Smooth muscle cell (in vitro differentiated cells): ENCODE data around the gene OR2A42. TPM values are rescaled to one million over a fixed set of nuclear protein-coding genes. Genes with fewer than 3 reads are reported as not detected.
"Not testable (repeated sequence)": the region's sequence is repeated elsewhere in the genome, so short reads cannot be mapped to it uniquely, and the experiment has no call there.

Experiments used
- DNase-seq: peaks from one replicate; lab custom pipeline; 2025; ENCODE audit not compliant: unreplicated experiment; lab: John Stamatoyannopoulos, UW
- H2AFZ ChIP-seq: fragments of 200-600 bp; sonication (generic); 2 replicates; pipeline ENCODE4 v1.6.0; 2016; ENCODE audit warnings: antibody characterized with exemption, low read depth, mild to moderate bottlenecking
- H3F3A ChIP-seq: fragments of 200-600 bp; sonication (generic); 2 replicates; pipeline ENCODE4 v1.6.0; 2017; ENCODE audit warnings: antibody characterized with exemption, low read depth
- H3K27ac ChIP-seq: fragments of 200-600 bp; sonication (generic); 2 replicates; pipeline ENCODE4 v1.5.1; 2016; ENCODE audit warnings: low read depth, mild to moderate bottlenecking
- H3K27me3 ChIP-seq: fragments of 200-600 bp; sonication (generic); 2 replicates; pipeline ENCODE4 v1.6.1; 2016; ENCODE audit warnings: low read depth, mild to moderate bottlenecking
- H3K36me3 ChIP-seq: fragments of 200-600 bp; sonication (generic); 2 replicates; pipeline ENCODE4 v1.5.1; 2016; ENCODE audit warnings: low read depth
- H3K4me1 ChIP-seq: fragments of 200-600 bp; sonication (generic); 2 replicates; pipeline ENCODE4 v1.5.1; 2016; ENCODE audit warnings: low read depth
- H3K4me2 ChIP-seq: fragments of 200-600 bp; sonication (generic); 2 replicates; pipeline ENCODE4 v1.6.0; 2016; ENCODE audit warnings: mild to moderate bottlenecking
- H3K4me3 ChIP-seq: fragments of 200-600 bp; sonication (generic); 2 replicates; pipeline ENCODE4 v1.5.1; 2016; ENCODE audit warnings: mild to moderate bottlenecking
- H3K79me2 ChIP-seq: fragments of 200-600 bp; sonication (generic); 2 replicates; pipeline ENCODE4 v1.6.0; 2016; ENCODE audit warnings: low read depth, mild to moderate bottlenecking
- H3K9ac ChIP-seq: fragments of 200-600 bp; sonication (generic); 2 replicates; pipeline ENCODE4 v1.6.0; 2016; ENCODE audit warnings: low read depth
- H3K9me3 ChIP-seq: fragments of 200-600 bp; sonication (generic); replicated peaks from 2 replicates; pipeline ENCODE4 v1.5.1; 2016; ENCODE audit warnings: low read depth
- H4K20me1 ChIP-seq: fragments of 200-600 bp; sonication (generic); 2 replicates; pipeline ENCODE4 v1.6.0; 2016; ENCODE audit warnings: low read depth
- WGBS: methylation state at CpG from one replicate; pipeline ENCODE4 v1.1.7; 2016; ENCODE audit warnings: low lambda C conversion rate; 5-methylcytosine and 5-hydroxymethylcytosine counted together
- polyA plus RNA-seq: library from polyadenylated mRNA; unstranded; fragments of >200 nt; fragmentation: Nextera tagmentation; extraction: Ambion mirVana; gene quantifications from 2 replicates; pipeline ENCODE4 v1.2.1, GENCODE V29; 2016
- total RNA-seq: library from RNA; depleted of rRNA; stranded (reverse); fragments of >200 nt; gene quantifications from 2 replicates; pipeline ENCODE4 v1.2.3, GENCODE V29; 2014
- TF ChIP-seq, protein P1 (sequence below): fragments of 200-600 bp; sonication (generic); IDR thresholded peaks from 2 replicates; pipeline ENCODE4 v1.5.1; 2017; ENCODE audit warnings: borderline replicate concordance, mild to moderate bottlenecking, antibody characterized with exemption; ENCODE audit not compliant: insufficient read depth, poor library complexity, severe bottlenecking

The OR2A42 gene
- total and polyA plus RNA-seq, 2 experiments from 2014 or later, result 0.40 TPM; not detected in 1

DNA sequence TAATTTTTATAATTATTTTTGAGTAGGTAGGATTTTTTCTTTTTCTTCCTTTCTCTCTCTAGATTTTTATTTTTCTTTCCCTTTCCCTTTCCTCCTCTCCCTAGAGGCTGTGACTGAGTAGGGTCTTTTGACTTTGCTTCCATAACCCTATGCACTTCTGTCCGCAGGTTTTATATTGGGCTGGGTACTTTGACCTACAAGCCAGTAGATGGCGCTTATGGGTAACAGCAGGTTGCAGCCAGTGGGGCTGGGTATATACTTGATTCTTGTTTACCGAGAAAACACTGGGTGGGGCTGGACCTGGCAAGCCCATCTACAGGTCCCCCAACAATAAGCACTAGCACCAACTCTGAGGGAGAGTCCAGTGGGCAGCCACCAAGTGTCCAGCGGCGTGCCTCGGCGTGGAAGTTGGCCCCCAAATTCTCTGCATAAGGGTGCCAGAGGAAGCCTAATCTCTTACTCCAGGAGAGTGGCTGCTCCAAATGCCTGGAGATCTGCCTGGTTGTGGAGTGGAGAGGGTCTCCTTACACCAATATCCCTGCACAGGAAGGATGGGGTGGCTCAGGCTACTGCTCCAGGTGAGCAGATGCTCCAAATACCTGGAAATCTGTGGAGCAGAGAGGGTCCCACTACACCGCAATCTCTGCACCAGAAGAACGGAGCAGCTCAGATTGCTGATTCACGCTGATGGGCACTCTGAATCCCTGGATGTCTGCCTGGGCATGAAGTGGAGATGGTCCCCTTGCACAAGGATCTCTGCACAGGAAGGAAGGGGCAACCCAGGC lies 60.8 kb downstream of the OR2A42 start:
- not testable (repeated sequence) for H3K4me3 ChIP-seq, H2AFZ ChIP-seq, H3K4me1 ChIP-seq, H4K20me1 ChIP-seq, DNase-seq, H3K79me2 ChIP-seq, H3K27me3 ChIP-seq, H3K36me3 ChIP-seq, H3F3A ChIP-seq, H3K9ac ChIP-seq, H3K9me3 ChIP-seq, H3K27ac ChIP-seq, H3K4me2 ChIP-seq
- TF ChIP-seq, protein P1, sequence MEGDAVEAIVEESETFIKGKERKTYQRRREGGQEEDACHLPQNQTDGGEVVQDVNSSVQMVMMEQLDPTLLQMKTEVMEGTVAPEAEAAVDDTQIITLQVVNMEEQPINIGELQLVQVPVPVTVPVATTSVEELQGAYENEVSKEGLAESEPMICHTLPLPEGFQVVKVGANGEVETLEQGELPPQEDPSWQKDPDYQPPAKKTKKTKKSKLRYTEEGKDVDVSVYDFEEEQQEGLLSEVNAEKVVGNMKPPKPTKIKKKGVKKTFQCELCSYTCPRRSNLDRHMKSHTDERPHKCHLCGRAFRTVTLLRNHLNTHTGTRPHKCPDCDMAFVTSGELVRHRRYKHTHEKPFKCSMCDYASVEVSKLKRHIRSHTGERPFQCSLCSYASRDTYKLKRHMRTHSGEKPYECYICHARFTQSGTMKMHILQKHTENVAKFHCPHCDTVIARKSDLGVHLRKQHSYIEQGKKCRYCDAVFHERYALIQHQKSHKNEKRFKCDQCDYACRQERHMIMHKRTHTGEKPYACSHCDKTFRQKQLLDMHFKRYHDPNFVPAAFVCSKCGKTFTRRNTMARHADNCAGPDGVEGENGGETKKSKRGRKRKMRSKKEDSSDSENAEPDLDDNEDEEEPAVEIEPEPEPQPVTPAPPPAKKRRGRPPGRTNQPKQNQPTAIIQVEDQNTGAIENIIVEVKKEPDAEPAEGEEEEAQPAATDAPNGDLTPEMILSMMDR, result peak; percentile 53
- 53% methylated on average over 9 of the region's 10 CpGs for WGBS

Other genes starting within 250 kb of the OR2A42 start
- not detected in 2 replicates for gene OR6B1, start 239.3 kb downstream of the OR2A42 start, total RNA-seq
- not detected in 2 replicates for gene OR6B1, start 239.3 kb downstream of the OR2A42 start, polyA plus RNA-seq
- gene OR2A5, start 190.7 kb downstream of the OR2A42 start, total RNA-seq, result not detected in 2 replicates
- not detected in 2 replicates for gene OR2A5, start 190.7 kb downstream of the OR2A42 start, polyA plus RNA-seq
- gene OR2A25, start 169.8 kb downstream of the OR2A42 start, total RNA-seq, result not detected in 2 replicates
- gene OR2A25, start 169.8 kb downstream of the OR2A42 start, polyA plus RNA-seq, result not detected in 2 replicates
- gene OR2A12, start 153.3 kb downstream of the OR2A42 start, total RNA-seq, result not detected in 2 replicates
- gene OR2A12, start 153.3 kb downstream of the OR2A42 start, polyA plus RNA-seq, result not detected in 2 replicates
- gene OR2A2, start 130.0 kb downstream of the OR2A42 start, total RNA-seq, result not detected in 2 replicates
- gene OR2A2, start 130.0 kb downstream of the OR2A42 start, polyA plus RNA-seq, result not detected in 2 replicates
- not detected in 2 replicates for gene OR2A14, start 116.4 kb downstream of the OR2A42 start, total RNA-seq
- not detected in 2 replicates for gene OR2A14, start 116.4 kb downstream of the OR2A42 start, polyA plus RNA-seq
- gene CTAGE4, start 56.1 kb downstream of the OR2A42 start, total RNA-seq, result 1.2 and 1.8 TPM in 2 replicates
- gene CTAGE4, start 56.1 kb downstream of the OR2A42 start, polyA plus RNA-seq, result 0.61 and 1.4 TPM in 2 replicates
- gene ARHGEF35, start 43.8 kb downstream of the OR2A42 start, total RNA-seq, result 4.7 and 6.7 TPM in 2 replicates
- 4.2 and 7.5 TPM in 2 replicates for gene ARHGEF35, start 43.8 kb downstream of the OR2A42 start, polyA plus RNA-seq
- gene OR2A7, start 25.2 kb upstream of the OR2A42 start, total RNA-seq, result 0.22 and 2.2 TPM in 2 replicates
- gene OR2A7, start 25.2 kb upstream of the OR2A42 start, polyA plus RNA-seq, result 0.30 and 0.67 TPM in 2 replicates
- 1.3 and 3.9 TPM in 2 replicates for gene CTAGE8, start 29.7 kb upstream of the OR2A42 start, total RNA-seq
- gene CTAGE8, start 29.7 kb upstream of the OR2A42 start, polyA plus RNA-seq, result 0.11 and 0.65 TPM in 2 replicates
- gene OR2A1, start 72.8 kb upstream of the OR2A42 start, total RNA-seq, result not detected in 2 replicates
- 0.07 TPM in 1 of 2 replicates, not detected in the other for gene OR2A1, start 72.8 kb upstream of the OR2A42 start, polyA plus RNA-seq
- 7.4 and 12.1 TPM in 2 replicates for gene ARHGEF5, start 115.8 kb upstream of the OR2A42 start, total RNA-seq
- 3.7 and 10.4 TPM in 2 replicates for gene ARHGEF5, start 115.8 kb upstream of the OR2A42 start, polyA plus RNA-seq
- not detected in 2 replicates for gene NOBOX, start 164.1 kb upstream of the OR2A42 start, total RNA-seq
- gene NOBOX, start 164.1 kb upstream of the OR2A42 start, polyA plus RNA-seq, result not detected in 2 replicates